ENCODE measurements around the gene LRP5.
"Not testable (repeated sequence)": the region's sequence is repeated elsewhere in the genome, so short reads cannot be mapped to it uniquely, and the experiment has no call there.

LRP5 gene

GRCh38 chr11:68397256-68397655 is 84.9 kb downstream of the LRP5 start:
- H3K9ac ChIP-seq (ENCODE audit: low read depth, low read length, poor library complexity, severe bottlenecking): no peak overlapping the region
- H3K36me3 ChIP-seq (ENCODE audit: insufficient read depth, low read length): peaks cover 16% of the 10 kb centered on the region; the same call in 1 of the 2 replicates
- H2AFZ ChIP-seq (ENCODE audit: low read length): no peak overlapping the region
- H3K9me3 ChIP-seq (ENCODE audit: insufficient read depth, low read depth, low read length): no peaks in the 10 kb centered on the region
- no peak overlapping the region for H3K4me3 ChIP-seq (ENCODE audit: low read length, poor library complexity, severe bottlenecking)
- H3K79me2 ChIP-seq (ENCODE audit: insufficient read depth, low read length): no peaks in the 10 kb centered on the region
- no peak overlapping the region for H3K4me2 ChIP-seq (ENCODE audit: low read depth, low read length, poor library complexity, severe bottlenecking)
- H4K20me1 ChIP-seq (ENCODE audit: insufficient read depth, low read length, poor library complexity, severe bottlenecking): no peaks in the 10 kb centered on the region
- no peak for TF ChIP-seq EZH2phosphoT487 (IDR thresholded peaks at IDR 0.05; ENCODE audit: borderline replicate concordance)
- TF ChIP-seq, protein P1, sequence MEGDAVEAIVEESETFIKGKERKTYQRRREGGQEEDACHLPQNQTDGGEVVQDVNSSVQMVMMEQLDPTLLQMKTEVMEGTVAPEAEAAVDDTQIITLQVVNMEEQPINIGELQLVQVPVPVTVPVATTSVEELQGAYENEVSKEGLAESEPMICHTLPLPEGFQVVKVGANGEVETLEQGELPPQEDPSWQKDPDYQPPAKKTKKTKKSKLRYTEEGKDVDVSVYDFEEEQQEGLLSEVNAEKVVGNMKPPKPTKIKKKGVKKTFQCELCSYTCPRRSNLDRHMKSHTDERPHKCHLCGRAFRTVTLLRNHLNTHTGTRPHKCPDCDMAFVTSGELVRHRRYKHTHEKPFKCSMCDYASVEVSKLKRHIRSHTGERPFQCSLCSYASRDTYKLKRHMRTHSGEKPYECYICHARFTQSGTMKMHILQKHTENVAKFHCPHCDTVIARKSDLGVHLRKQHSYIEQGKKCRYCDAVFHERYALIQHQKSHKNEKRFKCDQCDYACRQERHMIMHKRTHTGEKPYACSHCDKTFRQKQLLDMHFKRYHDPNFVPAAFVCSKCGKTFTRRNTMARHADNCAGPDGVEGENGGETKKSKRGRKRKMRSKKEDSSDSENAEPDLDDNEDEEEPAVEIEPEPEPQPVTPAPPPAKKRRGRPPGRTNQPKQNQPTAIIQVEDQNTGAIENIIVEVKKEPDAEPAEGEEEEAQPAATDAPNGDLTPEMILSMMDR (conservative IDR thresholded peaks at IDR 0.05; ENCODE audit: low read length): no peak
- H3K9me2 ChIP-seq (replicated peaks; ENCODE audit: low read depth, low read length): no peaks in the 10 kb centered on the region
- H3K4me1 ChIP-seq (ENCODE audit: insufficient read depth, low read length, poor library complexity, severe bottlenecking): no peaks in the 10 kb centered on the region
- no peaks in the 10 kb centered on the region for H3F3A ChIP-seq (ENCODE audit: low read depth)
- no peaks in the 10 kb centered on the region for H3K27me3 ChIP-seq (ENCODE audit: insufficient read depth, low read length, poor library complexity, severe bottlenecking)

DNA sequence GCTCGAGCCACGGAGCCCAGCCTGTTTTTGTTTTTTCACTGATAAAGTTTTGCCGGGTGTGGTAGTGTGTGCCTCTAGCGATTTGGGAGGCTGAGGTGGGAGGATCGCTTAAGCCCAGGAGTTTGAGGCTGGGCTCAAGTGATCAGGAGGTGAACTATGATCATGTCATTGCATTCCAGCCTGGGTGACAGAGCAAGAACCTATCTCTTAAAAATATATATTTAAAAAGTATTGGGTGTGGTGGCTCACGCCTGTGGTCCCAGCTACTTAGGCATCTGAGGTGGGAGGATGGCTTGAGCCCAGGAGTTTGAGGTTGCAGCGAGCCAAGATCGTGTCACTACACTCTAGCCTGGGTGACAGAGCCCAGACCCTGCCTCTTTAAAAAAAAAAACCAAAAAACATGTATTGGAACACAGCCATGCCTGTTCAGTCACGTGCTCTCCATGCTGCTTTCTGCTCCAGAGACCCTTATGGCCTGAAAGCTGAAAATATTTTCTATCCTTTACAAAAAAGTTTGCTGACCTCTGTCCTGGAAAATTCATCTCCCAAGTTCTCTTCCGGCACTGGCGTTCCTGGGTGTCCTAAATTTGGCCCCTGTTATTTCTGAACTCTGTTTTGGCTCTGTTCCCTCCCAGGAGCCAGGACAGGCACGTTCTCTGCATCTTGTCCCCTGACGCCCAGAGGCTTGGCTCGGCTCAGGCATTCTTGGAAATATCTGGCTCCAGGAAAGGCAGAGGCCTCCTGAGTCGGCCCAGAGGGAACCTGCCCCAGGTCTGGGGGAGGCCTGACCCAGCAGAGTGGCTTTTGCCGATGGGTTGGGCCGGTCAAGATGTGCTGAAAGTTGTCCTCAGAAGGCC is 86.8 kb downstream of the LRP5 start:
- no peaks in the 10 kb centered on the region for H3K27me3 ChIP-seq (ENCODE audit: insufficient read depth, low read length, poor library complexity, severe bottlenecking)
- no peak overlapping the region for H2AFZ ChIP-seq (ENCODE audit: low read length)
- no peaks in the 10 kb centered on the region for H3K79me2 ChIP-seq (ENCODE audit: insufficient read depth, low read length)
- no peaks in the 10 kb centered on the region for H3K4me1 ChIP-seq (ENCODE audit: insufficient read depth, low read length, poor library complexity, severe bottlenecking)
- no peak overlapping the region for H3K9ac ChIP-seq (ENCODE audit: low read depth, low read length, poor library complexity, severe bottlenecking)
- no peaks in the 10 kb centered on the region for H4K20me1 ChIP-seq (ENCODE audit: insufficient read depth, low read length, poor library complexity, severe bottlenecking)
- no peaks in the 10 kb centered on the region for H3K9me2 ChIP-seq (replicated peaks; ENCODE audit: low read depth, low read length)
- H3F3A ChIP-seq (ENCODE audit: low read depth): no peaks in the 10 kb centered on the region
- no peak overlapping the region for H3K4me2 ChIP-seq (ENCODE audit: low read depth, low read length, poor library complexity, severe bottlenecking)
- no peak for TF ChIP-seq EZH2phosphoT487 (IDR thresholded peaks at IDR 0.05; ENCODE audit: borderline replicate concordance)
- TF ChIP-seq, protein P1 (conservative IDR thresholded peaks at IDR 0.05; ENCODE audit: low read length): no peak
- H3K36me3 ChIP-seq (ENCODE audit: insufficient read depth, low read length): peaks cover 25% of the 10 kb centered on the region; the same call in 1 of the 2 replicates
- H3K9me3 ChIP-seq (ENCODE audit: insufficient read depth, low read depth, low read length): no peaks in the 10 kb centered on the region
- H3K4me3 ChIP-seq (ENCODE audit: low read length, poor library complexity, severe bottlenecking): no peak overlapping the region

- no peaks in the 10 kb centered on the region for H3K9me2 ChIP-seq (replicated peaks; ENCODE audit: low read depth, low read length)
- TF ChIP-seq, protein P1 (conservative IDR thresholded peaks at IDR 0.05; ENCODE audit: low read length): no peak
- TF ChIP-seq EZH2phosphoT487 (IDR thresholded peaks at IDR 0.05; ENCODE audit: borderline replicate concordance): no peak
- no peaks in the 10 kb centered on the region for H3K9me3 ChIP-seq (ENCODE audit: insufficient read depth, low read depth, low read length)
- no peaks in the 10 kb centered on the region for H3F3A ChIP-seq (ENCODE audit: low read depth)
- H3K4me2 ChIP-seq (ENCODE audit: low read depth, low read length, poor library complexity, severe bottlenecking): no peak overlapping the region
- no peak overlapping the region for H3K4me3 ChIP-seq (ENCODE audit: low read length, poor library complexity, severe bottlenecking)
- H4K20me1 ChIP-seq (ENCODE audit: insufficient read depth, low read length, poor library complexity, severe bottlenecking): no peaks in the 10 kb centered on the region
- no peak overlapping the region for H3K9ac ChIP-seq (ENCODE audit: low read depth, low read length, poor library complexity, severe bottlenecking)
- H3K4me1 ChIP-seq (ENCODE audit: insufficient read depth, low read length, poor library complexity, severe bottlenecking): no peaks in the 10 kb centered on the region
- no peaks in the 10 kb centered on the region for H3K79me2 ChIP-seq (ENCODE audit: insufficient read depth, low read length)
- H3K36me3 ChIP-seq (ENCODE audit: insufficient read depth, low read length): peaks cover 28% of the 10 kb centered on the region; the same call in 1 of the 2 replicates
- no peaks in the 10 kb centered on the region for H3K27me3 ChIP-seq (ENCODE audit: insufficient read depth, low read length, poor library complexity, severe bottlenecking)
- H2AFZ ChIP-seq (ENCODE audit: low read length): no peak overlapping the region
Measured at GRCh38 chr11:68399916-68400315, 87.5 kb downstream of the LRP5 start.

- H3K9me2 ChIP-seq (replicated peaks; ENCODE audit: low read depth, low read length); H3K4me3 ChIP-seq (ENCODE audit: low read length, poor library complexity, severe bottlenecking); H3K9ac ChIP-seq (ENCODE audit: low read depth, low read length, poor library complexity, severe bottlenecking); H3K4me1 ChIP-seq (ENCODE audit: insufficient read depth, low read length, poor library complexity, severe bottlenecking); H3K4me2 ChIP-seq (ENCODE audit: low read depth, low read length, poor library complexity, severe bottlenecking); H3K9me3 ChIP-seq (ENCODE audit: insufficient read depth, low read depth, low read length); H3K79me2 ChIP-seq (ENCODE audit: insufficient read depth, low read length); H4K20me1 ChIP-seq (ENCODE audit: insufficient read depth, low read length, poor library complexity, severe bottlenecking); H2AFZ ChIP-seq (ENCODE audit: low read length); H3K27me3 ChIP-seq (ENCODE audit: insufficient read depth, low read length, poor library complexity, severe bottlenecking); H3F3A ChIP-seq (ENCODE audit: low read depth): not testable (repeated sequence)
- peaks cover 30% of the 10 kb centered on the region; the same call in 1 of the 2 replicates for H3K36me3 ChIP-seq (ENCODE audit: insufficient read depth, low read length)
Measured at GRCh38 chr11:68400584-68400983, 88.2 kb downstream of the LRP5 start.

Data from Loucy (cell line).